ENCODE data around the gene CDH13.

The CDH13 gene

GRCh38 chr16:83682116-83682867 is 1055.5 kb downstream of the CDH13 start:
- no peak for DNase-seq (ENCODE audit: low spot score)
- no peaks in the 10 kb centered on the region for H3K9me3 ChIP-seq (ENCODE audit: severe bottlenecking)
- no peaks in the 10 kb centered on the region for H3K4me1 ChIP-seq (ENCODE audit: insufficient read depth, poor library complexity, severe bottlenecking)
- H3K36me3 ChIP-seq (ENCODE audit: low read depth) = no peaks in the 10 kb centered on the region
- H3K4me3 ChIP-seq (ENCODE audit: severe bottlenecking) = no peak overlapping the region
- no peak for ATAC-seq (ENCODE audit: low read depth)
- H3K27ac ChIP-seq (ENCODE audit: poor library complexity, severe bottlenecking) = no peak overlapping the region
- H3K27me3 ChIP-seq (ENCODE audit: insufficient read depth, poor library complexity, severe bottlenecking) = no peaks in the 10 kb centered on the region
- no peak for TF ChIP-seq CTCF (IDR thresholded peaks at IDR 0.05; ENCODE audit: poor library complexity, severe bottlenecking)

- Histone ChIP-seq H3K27me3 (ENCODE audit: insufficient read depth, poor library complexity, severe bottlenecking) (no peaks in the 10 kb centered on the region), H3K36me3 (ENCODE audit: low read depth) (no peaks in the 10 kb centered on the region), H3K9me3 (ENCODE audit: severe bottlenecking) (no peaks in the 10 kb centered on the region), H3K4me1 (ENCODE audit: insufficient read depth, poor library complexity, severe bottlenecking) (no peaks in the 10 kb centered on the region), H3K4me3 (ENCODE audit: severe bottlenecking) (no peak overlapping the region), H3K27ac (ENCODE audit: poor library complexity, severe bottlenecking) (no peak overlapping the region)
- TF ChIP-seq CTCF (IDR thresholded peaks at IDR 0.05; ENCODE audit: poor library complexity, severe bottlenecking) = no peak
- ATAC-seq (ENCODE audit: low read depth) (no peak), DNase-seq (ENCODE audit: low spot score) (no peak)
Measured at GRCh38 chr16:83682868-83683235, 1056.1 kb downstream of the CDH13 start.

GRCh38 chr16:83685615-83686165 is 1058.9 kb downstream of the CDH13 start:
- H3K36me3 ChIP-seq (ENCODE audit: low read depth) = no peaks in the 10 kb centered on the region
- H3K4me1 ChIP-seq (ENCODE audit: insufficient read depth, poor library complexity, severe bottlenecking) = peaks cover 14% of the 10 kb centered on the region
- H3K9me3 ChIP-seq (ENCODE audit: severe bottlenecking) = no peaks in the 10 kb centered on the region
- no peak for TF ChIP-seq CTCF (IDR thresholded peaks at IDR 0.05; ENCODE audit: poor library complexity, severe bottlenecking)
- H3K27me3 ChIP-seq (ENCODE audit: insufficient read depth, poor library complexity, severe bottlenecking) = no peaks in the 10 kb centered on the region
- no peak overlapping the region for H3K4me3 ChIP-seq (ENCODE audit: severe bottlenecking)
- ATAC-seq (ENCODE audit: low read depth) = no peak
- no peak for DNase-seq (ENCODE audit: low spot score)
- H3K27ac ChIP-seq (ENCODE audit: poor library complexity, severe bottlenecking) = no peak overlapping the region

GRCh38 chr16:83686726-83687125 is 1060.0 kb downstream of the CDH13 start:
- no peak for TF ChIP-seq CTCF (IDR thresholded peaks at IDR 0.05; ENCODE audit: poor library complexity, severe bottlenecking)
- Histone ChIP-seq H3K4me3 (ENCODE audit: severe bottlenecking) (no peak overlapping the region), H3K27ac (ENCODE audit: poor library complexity, severe bottlenecking) (no peak overlapping the region), H3K36me3 (ENCODE audit: low read depth) (no peaks in the 10 kb centered on the region), H3K9me3 (ENCODE audit: severe bottlenecking) (no peaks in the 10 kb centered on the region), H3K27me3 (ENCODE audit: insufficient read depth, poor library complexity, severe bottlenecking) (no peaks in the 10 kb centered on the region), H3K4me1 (ENCODE audit: insufficient read depth, poor library complexity, severe bottlenecking) (peaks cover 14% of the 10 kb centered on the region)
- no peak for DNase-seq (ENCODE audit: low spot score)
- ATAC-seq (ENCODE audit: low read depth) = no peak

- H3K4me1 ChIP-seq (ENCODE audit: insufficient read depth, poor library complexity, severe bottlenecking) = peaks cover 14% of the 10 kb centered on the region
- no peaks in the 10 kb centered on the region for H3K9me3 ChIP-seq (ENCODE audit: severe bottlenecking)
- peak overlapping the region; percentile 9 for H3K27ac ChIP-seq (ENCODE audit: poor library complexity, severe bottlenecking)
- TF ChIP-seq CTCF (IDR thresholded peaks at IDR 0.05; ENCODE audit: poor library complexity, severe bottlenecking) = no peak
- DNase-seq (ENCODE audit: low spot score) = no peak
- no peaks in the 10 kb centered on the region for H3K27me3 ChIP-seq (ENCODE audit: insufficient read depth, poor library complexity, severe bottlenecking)
- H3K4me3 ChIP-seq (ENCODE audit: severe bottlenecking) = no peak overlapping the region
- H3K36me3 ChIP-seq (ENCODE audit: low read depth) = no peaks in the 10 kb centered on the region
- peak; percentile 92 for ATAC-seq (ENCODE audit: low read depth)
Measured at GRCh38 chr16:83689385-83689831, 1062.6 kb downstream of the CDH13 start.

Measured in RWPE2 (cell line).